HG02763 (cell line): Measurements from ENCODE around the gene MRPS22.

ENCODE experiments used
- ATAC-seq: cut with Tn5 transposase; IDR thresholded peaks from one replicate; pipeline ENCODE4 v1.9.1; 2021; ENCODE audit warnings: mild to moderate bottlenecking, moderate library complexity; ENCODE audit not compliant: unreplicated experiment

Gene MRPS22

DNA sequence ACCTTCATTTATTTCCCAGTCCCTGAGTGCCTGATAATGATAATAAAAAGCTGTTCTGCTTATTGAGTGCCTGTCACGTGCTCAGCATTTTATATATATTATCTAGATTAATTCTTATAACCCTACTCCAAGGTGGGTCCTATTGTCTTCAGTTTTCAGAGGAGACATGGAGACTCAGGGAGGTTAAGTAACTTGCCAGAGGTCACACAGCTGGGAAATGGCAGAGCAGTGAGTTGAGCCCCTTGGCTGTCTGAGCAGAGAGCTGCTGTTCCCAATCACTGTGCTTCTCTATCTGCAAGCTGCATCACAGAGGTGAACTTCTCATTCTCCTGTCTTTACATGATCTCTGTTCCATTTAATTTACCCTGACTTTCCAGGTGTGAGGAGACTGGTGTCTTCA, 32.3 kb upstream of the MRPS22 start:
- no peak for ATAC-seq

DNA sequence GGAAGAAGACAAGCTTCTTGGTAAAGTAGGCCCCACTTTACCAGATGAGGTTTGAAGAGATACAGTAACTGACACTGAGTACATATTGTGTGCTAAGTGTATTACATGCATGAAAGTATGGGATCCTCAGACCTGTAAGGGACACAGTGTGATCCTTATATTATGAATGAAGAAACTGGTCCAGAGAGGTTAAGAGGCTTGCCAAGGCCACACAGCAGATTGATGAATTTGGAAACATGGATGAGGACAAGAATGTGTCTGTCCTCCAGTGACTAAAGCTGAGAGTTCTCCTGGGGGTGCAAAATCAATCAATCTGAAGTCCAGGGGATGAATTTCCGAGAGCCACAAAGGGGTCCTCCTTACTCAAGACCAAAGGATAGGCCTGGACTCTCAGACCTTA, 31.4 kb upstream of the MRPS22 start:
- ATAC-seq = no peak

DNA sequence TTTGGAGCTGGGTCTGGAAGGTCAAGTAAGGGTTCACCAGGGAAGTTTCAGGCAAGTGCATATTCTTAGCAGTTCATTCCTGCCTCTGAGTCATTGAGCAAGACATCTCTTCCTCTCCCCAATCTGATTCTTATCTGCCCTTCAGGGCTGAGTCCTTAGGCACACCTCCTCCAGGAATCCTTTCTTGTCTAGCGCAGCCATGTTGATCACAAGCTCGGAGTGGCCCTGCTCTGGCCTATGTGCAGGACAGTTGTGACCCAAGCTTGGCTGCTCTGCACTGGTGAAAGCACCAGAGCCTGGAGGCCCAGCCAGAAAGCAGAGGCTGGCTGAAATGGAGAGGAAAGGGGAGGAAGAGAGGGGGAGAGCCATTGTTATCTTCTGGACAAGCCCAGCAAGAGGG, 30.9 kb upstream of the MRPS22 start:
- no peak for ATAC-seq

DNA sequence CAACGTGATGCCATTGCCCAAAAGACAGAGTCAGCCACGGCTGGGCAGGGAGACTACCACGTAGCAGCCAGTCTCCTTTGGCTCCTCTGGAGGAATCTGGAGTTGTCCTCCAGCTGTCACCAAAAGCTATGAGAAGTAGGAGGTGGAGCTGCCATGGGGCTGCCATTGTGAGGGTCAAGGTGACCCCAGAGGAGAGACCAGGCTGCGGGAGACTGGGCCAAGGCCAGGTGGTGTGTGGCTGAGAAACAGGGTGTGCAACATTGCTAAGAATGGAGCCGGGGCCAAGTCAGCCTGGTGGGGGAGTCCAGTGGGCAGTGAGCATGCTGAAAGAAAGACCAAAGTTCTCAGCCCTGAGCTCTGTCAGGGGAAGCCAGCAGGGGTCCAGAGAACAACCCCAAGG, 29.9 kb upstream of the MRPS22 start:
- ATAC-seq = no peak

DNA sequence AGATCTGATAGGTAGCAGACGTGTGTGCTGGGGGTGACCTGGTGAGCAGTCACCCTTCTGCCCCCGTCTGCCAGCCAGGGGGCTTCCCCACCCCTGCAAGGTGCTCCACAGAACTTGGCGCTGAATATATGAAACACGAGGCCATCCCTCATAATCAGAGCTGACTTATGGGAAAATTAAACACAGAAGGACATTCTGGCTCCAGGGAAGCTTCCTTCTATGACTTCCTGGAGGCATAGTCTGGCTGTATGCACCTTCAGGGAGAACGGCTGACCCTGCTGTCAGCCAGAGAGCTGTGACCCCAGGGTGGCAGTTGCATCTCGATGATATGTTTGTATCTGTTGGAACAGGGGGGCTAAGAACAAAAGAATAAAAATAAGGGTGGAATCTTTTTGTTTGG, 26.6 kb upstream of the MRPS22 start:
- ATAC-seq = no peak

DNA sequence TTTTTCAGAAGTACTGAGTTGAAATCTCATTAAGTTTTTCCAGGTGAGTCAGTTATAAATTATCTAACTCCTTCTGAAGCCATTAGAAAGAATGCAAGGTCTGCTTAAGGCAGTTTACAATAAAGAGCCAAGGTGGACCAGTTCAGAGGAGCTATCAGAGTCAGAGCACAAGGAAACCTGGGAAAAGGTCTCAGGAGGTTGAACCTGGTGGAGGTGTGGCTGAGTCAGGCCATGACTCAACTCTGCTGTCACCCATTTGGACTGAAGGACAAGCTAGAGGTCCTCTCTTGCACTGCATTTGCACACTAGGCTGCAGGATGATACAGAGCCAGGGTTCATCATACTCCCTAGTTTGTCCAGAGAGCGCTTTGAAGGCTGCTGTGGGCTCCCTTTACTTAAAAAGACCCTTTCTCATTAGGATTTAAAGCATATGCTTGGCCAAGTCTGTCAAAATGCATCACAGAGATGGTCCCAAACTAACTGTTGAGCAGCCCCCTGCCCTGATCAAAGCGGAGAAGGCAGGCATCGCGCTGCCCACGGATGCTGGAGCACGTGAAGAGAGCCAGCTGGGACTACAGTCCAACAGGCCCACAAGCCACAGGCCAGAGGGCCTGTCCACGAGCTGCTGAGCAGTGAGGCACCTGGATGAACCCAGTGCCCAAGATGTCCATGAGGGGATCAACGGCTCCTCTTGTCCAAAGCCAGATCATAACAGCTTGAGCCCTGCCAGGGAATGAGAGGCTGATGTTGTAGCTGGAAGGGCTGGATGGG, 26.0 kb upstream of the MRPS22 start:
- no peak for ATAC-seq

DNA sequence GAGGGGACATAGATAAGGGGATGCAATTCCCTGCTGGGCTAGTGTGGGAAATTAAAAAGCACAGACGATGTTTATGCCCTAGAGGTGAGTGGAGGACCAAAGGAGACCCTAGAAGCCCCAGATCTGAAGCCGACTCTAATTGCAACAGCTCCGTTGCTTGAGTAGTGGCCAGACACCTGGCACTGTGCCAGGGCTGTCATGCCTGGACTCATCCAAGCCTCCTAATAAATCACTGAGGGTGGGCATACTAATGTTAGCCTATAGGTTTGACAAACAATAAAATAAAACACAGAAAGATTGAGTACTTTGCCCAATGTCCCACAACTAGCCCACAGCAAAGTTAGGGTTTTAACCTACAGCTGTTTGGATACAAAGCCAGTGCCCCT, 25.4 kb upstream of the MRPS22 start:
- no peak for ATAC-seq

DNA sequence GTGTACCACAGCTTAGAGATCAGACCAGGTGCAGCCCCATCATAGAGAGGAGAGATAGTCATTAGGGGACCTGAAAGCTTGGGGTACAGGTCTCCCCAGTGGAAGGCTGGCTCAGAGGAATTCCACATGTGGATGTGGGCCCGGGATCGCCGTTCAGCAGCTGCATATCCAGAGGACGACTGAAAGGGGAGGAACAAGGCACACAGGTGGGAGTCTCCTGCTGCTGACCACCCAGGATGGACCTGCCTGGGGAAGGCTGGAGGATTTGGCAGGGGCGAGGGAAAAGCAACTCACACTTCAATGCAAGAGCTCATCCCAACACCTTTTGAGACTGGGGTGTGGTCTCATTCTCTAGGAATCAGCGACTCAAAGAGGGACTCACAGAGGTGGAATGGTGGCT, 25.0 kb upstream of the MRPS22 start:
- no peak for ATAC-seq

DNA sequence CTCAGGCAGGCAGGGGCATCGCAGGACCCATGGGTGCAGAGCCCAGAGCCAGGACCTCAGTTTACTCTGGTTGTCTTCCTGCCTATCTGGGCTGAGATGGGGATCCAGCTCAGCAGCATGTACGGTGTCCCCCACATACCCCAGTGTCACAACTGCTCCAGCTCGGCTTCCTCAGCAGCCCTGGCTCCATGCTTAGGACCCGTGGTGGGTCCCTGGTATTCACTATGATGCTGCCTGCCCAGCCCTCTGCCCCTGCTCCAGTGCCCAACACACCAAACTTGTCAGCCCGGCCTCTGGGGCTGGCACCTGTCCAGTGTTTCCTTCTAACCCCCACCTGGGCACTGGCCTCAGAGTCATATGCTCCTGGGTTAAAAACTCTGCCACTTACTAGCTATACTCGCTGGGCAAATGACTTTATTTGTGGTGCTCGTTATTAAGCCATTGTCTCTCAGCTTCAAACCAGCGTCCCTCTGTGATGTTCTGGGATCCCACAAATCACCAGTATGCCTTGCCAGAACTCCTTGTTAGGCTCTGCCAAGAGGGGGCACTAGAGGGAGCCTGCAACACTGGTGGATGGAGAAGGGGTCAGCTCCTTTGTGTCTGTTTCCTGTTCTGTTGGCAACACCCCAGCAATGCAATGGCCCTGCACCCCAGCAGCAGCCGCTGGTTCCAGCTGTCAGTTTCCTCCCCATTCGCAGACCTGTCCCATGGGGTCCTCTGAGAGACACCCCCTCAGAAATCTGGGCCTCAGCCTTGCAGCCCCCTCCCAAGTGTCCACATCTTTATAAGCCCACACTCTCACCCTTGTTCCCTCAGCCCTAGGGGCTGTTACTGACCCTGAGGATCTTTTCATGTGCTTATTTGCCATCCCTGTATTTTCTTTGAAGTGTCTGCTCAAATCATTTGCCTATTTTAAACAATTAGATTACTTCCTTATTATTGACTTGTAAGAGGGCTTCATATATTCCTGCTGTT, 24.1 kb upstream of the MRPS22 start:
- no peak for ATAC-seq

DNA sequence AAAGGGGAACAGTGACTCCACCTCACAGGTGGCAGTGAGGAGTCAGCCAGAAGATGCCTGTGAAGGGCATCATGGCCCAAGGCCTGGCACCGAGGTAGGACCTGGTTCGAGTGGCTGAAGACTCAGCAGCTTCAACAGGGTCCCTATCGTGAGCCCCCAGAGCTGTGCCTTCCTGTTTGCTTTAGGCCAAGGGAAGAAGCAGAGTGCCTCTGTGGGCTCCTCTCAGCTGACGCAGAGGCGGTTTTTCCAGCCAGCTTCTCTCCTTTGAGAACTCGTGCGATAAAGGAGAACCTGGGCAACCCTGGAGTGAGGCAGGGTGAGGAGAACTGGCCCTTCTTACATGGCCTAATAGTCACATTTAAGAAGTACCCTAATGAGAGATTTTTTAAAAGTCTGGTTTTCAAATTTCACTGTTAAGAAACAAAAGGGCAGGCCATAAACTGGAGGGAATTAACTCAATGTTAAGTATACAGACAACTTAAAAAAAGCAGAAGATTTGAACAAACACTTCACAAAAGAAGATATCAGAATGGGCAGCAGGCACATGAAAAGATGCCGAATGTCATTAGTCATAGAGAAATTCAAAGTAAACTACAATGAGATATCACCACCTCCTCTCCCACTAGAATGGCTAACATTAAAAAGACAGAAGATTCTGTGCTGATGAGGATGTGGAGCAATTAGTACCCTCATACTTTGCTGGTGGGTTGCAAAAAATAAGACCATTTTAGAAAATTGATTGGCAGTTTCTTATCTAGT, 23.1 kb upstream of the MRPS22 start:
- ATAC-seq = no peak

DNA sequence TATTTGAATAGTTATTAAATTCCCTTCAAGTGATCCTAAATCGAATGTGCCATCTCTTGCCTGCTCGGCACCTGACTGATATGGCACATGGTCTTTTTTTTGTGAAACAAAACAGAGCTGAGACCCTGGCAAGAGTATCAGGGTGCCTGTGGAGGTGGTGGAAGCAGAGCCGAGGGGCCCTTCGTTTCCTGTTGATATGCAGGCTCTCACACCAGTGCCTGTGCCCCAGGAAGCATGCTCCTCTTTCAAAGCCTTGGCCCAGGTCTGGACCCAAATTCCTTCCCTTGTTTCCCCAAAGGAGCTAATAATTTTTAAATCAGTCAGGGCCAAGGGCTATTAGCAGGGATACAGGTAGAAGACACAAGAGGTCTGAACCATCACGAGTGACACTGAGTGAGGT, 21.5 kb upstream of the MRPS22 start:
- no peak for ATAC-seq

DNA sequence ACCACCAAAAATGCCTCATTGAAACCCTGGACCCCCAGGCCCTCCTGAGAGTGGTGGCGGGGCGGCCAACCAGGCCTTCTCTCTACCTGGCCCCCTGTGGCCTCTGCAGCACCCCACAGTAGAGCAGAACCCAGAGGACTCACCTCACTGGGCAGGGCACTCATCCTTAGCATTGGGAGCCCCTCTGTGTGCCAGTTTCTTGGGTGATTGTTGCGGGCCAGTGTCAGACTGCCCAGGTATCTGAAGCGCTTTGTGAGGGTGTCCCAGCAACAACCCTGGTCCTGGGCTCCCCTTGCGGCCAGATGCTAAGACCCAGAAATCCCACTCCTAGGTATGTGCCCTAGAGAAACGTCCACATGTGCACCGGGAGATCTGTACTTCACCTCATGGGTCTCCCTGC, 20.7 kb upstream of the MRPS22 start:
- ATAC-seq = no peak

DNA sequence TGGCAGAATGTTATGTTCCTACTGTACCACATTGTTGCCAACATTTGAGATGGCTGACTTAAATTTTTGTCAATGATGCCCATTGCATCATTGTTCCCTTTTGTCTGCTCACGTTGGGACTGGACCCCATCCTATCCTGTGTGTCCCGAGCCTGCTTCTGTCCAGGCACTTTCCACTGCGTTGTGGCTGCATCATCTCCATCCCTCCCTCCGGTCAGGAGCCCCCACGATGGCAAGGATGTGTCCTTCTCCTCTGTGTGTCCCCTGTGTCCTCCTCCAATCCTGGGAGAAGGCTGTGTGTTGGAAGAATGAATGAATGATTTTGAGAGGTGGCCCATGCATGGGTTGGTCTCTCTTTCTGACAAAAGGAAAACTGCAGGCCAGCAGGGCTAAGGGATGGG, 19.4 kb upstream of the MRPS22 start:
- ATAC-seq = no peak

DNA sequence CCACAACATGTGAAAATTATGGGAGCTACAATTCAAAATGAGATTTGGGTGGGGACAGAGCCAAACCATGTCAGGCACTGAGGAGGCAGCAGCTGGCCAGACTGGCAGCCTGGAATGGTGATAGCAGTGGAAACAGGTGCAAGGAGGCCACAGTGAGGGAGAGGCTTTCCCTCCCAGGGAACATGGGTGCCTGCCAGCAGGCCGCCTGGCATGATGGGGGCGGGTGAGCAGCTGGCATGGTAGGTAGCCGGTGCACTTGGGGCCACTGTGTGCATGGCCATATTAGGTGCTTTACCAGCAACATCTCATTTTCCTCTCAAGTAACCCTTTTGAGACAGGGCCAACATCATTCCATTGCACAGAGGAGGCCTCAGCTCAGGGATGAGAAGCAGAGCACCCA, 18.3 kb upstream of the MRPS22 start:
- ATAC-seq = no peak

DNA sequence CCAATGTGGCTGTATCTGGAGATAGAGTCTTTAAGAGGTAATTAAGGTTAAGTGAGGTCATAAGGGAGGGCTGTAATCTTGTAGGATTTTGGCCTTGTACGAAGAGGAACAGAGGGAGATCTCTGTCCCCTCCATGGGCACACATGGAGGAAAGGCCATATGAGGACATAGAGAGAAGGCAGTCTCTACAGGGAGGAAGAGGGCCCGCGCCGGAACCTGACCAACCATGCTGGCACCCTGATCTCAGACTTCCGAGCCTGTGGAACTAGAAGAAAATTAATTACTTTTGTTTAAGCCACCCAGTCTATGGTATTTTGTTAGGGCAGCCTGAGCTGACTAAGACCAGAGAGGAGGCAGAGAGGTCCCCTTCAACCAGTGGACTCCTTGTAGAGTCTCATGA, 17.7 kb upstream of the MRPS22 start:
- no peak for ATAC-seq

DNA sequence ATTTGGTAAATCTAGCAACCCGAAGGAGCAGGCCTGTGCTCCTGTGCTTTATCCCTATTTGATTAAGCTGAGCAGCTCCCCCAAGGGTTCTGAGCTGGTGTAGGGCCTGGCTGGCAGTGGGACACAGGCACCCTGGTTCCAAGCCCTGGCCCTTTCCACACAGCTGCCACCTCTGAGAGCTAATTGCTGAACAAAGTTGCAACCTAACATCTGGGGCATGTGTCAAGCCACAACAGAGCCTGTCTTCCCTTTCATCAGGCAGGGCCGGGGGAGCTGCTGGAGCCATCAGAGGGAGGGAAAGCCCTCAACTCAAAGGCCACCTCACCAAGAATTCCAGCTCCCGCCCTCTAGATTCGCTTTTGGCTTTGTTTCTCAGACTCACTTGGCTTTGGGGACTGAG, 17.1 kb upstream of the MRPS22 start:
- no peak for ATAC-seq

DNA sequence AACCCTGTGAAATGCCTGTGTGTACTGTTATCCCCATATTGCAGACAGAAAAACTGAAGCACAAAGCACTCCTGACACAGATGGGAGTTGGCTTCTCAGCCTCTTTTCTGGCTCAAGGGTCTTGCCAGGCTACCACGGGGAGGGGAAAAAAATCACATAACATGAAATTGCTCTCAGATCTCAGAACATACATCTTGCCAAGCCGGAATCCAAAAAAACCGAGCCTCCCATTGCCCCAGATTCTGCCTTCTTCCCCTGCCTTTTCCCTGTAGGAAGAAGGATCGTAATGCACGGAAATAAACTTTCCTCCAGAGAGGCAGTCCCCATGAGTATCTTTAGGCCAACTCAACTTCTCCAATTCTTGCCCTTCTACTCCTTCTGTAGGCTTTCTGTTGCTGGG, 16.6 kb upstream of the MRPS22 start:
- no peak for ATAC-seq

DNA sequence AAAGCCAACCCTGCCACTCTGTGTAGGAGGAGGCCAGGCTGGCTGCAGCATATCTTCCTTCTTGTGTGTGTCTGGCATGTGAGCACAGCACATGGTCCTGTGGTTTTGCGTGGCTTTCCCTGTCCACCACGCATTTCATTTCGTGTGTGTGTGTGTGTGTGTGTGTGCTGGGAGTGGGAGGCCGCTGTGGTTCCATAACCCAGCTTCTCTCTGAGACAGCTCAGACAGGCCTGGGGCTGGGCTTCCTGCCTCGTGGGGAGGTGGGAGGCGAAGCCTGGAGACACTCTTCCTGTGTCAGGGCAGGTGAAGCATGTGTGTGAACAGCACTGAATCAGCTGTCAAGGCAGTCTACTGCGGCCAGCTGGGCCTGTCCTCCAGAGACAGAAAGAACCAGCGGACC, 16.0 kb upstream of the MRPS22 start:
- no peak for ATAC-seq

DNA sequence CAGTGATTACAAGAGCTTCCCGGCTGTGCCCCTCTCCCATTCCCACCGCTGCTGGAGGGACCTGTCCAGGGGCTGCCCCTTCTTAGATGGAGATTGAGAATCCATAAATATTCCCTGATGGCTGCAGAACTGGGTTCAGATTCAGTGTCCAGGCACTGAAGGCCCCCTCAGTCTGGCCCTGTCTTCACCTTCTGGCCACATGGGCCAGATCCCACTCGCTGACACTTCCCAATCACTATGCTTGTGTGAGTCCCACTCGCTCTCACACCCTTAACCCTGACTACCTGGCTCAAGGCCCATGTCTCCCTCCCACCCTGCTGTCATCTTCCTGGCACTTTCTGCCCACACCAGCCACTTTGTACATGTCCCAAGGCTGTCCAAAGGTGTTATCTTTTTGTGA, 15.5 kb upstream of the MRPS22 start:
- ATAC-seq = no peak

DNA sequence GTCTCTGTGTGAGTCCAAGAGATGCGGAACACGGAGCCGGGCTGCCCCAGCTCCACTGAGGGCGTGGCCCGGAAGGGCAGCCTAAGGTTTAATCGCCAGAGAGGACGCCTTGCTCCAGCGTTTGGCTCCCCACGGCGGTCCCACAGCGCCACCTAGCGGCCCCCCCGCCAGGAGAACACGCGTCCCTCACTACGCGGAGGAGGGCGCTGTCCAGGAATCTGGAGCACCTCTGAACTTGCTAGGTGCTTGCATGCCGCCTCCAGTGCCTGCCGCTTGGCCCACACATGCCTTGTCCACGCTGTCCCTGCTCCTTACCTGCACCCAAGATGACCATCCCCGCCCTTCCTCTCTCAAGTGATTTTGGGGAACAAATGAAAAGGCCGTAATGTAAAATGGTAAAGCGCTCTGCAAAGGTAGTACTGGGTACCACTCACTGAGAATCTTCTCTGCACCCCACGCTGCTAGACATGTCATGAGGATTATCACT, 14.4 kb upstream of the MRPS22 start:
- peak; percentile 92 for ATAC-seq

DNA sequence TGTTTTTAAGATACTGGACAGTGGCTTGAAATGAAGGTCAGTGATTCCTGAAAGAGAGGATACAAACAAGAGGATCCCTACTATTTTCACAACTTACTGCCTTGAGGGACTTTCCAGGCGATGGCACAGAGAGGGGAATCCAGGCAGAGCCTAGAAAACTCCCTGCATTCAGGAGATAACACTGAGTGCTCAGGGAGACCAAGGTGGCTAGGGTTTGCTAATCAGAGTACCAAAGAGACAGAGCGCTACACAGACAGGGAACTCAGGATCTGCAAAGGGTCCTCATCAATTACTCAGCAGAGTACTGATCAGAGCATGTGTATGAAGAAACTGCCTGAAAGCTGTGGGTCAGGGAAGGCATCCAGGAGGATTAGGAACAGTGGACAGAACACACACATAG, 11.7 kb upstream of the MRPS22 start:
- no peak for ATAC-seq
